Measurements from ENCODE around the gene AKIP1. TPM values are rescaled to one million over a fixed set of nuclear protein-coding genes. Genes with fewer than 3 reads are reported as not detected.

The AKIP1 gene
- total RNA-seq, 1 experiment from 2014 or later = 29.5 TPM

- H3K27me3 ChIP-seq (ENCODE audit: low read length) = no peaks in the 10 kb centered on the region
- peak; percentile 37 for ATAC-seq
Observed at GRCh38 chr11:8959546-8960166, 48.7 kb downstream of the AKIP1 start.

GRCh38 chr11:8961401-8961800, 50.4 kb downstream of the AKIP1 start:
- TF ChIP-seq EZH2phosphoT487 (IDR thresholded peaks at IDR 0.05; ENCODE audit: borderline replicate concordance, low read length) = no peak
- no peak for TF ChIP-seq EZH2 (IDR thresholded peaks at IDR 0.05; ENCODE audit: low read length, unreplicated experiment)
- no peak for TF ChIP-seq CTCF (conservative IDR thresholded peaks at IDR 0.05; ENCODE audit: low read depth, low read length)
- Histone ChIP-seq H3K4me1 (ENCODE audit: insufficient read depth, low read length) (peaks cover 31% of the 10 kb centered on the region), H3K36me3 (ENCODE audit: low read depth, low read length) (no peaks in the 10 kb centered on the region), H3K4me3 (ENCODE audit: low read length) (no peak overlapping the region), H3K27me3 (ENCODE audit: low read length) (no peaks in the 10 kb centered on the region), H3K9ac (ENCODE audit: low read length) (no peak overlapping the region), H3K79me2 (ENCODE audit: low read length) (peaks cover 62% of the 10 kb centered on the region), H3K4me2 (ENCODE audit: low read length) (no peak overlapping the region), H2AFZ (ENCODE audit: low read length) (no peak overlapping the region), H3K9me2 (replicated peaks; ENCODE audit: low read length) (no peaks in the 10 kb centered on the region), H4K20me1 (ENCODE audit: low read length) (no peaks in the 10 kb centered on the region), H3K27ac (ENCODE audit: low read length) (no peak overlapping the region), H3F3A (ENCODE audit: low read length, unreplicated experiment) (no peaks in the 10 kb centered on the region), H3K9me3 (ENCODE audit: low read length) (no peaks in the 10 kb centered on the region)
- no TSS peak for BruUV-seq (replicated peaks)
- ChIA-PET POLR2A (ENCODE audit: unreplicated experiment) (no interaction called here), CTCF (interaction anchor here (0.6 kb wide), 1 partner anchor 980 kb away, joined by 3 read pairs; no protein-coding TSS in a partner anchor)
- ATAC-seq = no peak
- intact Hi-C loops (cut with micrococcal nuclease) = loop anchor here (5.0 kb wide), 1 partner anchor 176 kb away; no protein-coding TSS in a partner anchor
- DNase-seq = no peak

More at GRCh38 chr11:8959546-8960166, 48.7 kb downstream of the AKIP1 start:
- Histone ChIP-seq H3K9ac (ENCODE audit: low read length) (no peak overlapping the region), H3K4me2 (ENCODE audit: low read length) (peak overlapping the region; percentile 23; the same call in 1 of the 2 replicates), H3K9me2 (replicated peaks; ENCODE audit: low read length) (no peaks in the 10 kb centered on the region), H3K36me3 (ENCODE audit: low read depth, low read length) (no peaks in the 10 kb centered on the region), H3F3A (ENCODE audit: low read length, unreplicated experiment) (no peaks in the 10 kb centered on the region), H3K9me3 (ENCODE audit: low read length) (no peaks in the 10 kb centered on the region), H3K4me3 (ENCODE audit: low read length) (no peak overlapping the region), H3K4me1 (ENCODE audit: insufficient read depth, low read length) (peaks cover 26% of the 10 kb centered on the region), H2AFZ (ENCODE audit: low read length) (no peak overlapping the region), H3K27ac (ENCODE audit: low read length) (no peak overlapping the region), H3K79me2 (ENCODE audit: low read length) (peaks cover 62% of the 10 kb centered on the region), H4K20me1 (ENCODE audit: low read length) (no peaks in the 10 kb centered on the region)
- intact Hi-C loops (cut with micrococcal nuclease) = loop anchor here (1.0 to 5.0 kb wide), 4 partner anchors 45 to 178 kb away; a partner anchor contains a TSS
- DNase-seq = peak; percentile 73
- CTCF ChIA-PET = interaction anchor here (0.6 to 1.6 kb wide), 9 partner anchors 44 to 271 kb away, joined by 3 to 8 read pairs (median 3); a partner anchor contains a TSS
- TF ChIP-seq EZH2 (IDR thresholded peaks at IDR 0.05; ENCODE audit: low read length, unreplicated experiment) = no peak
- peak; percentile 74 for TF ChIP-seq CTCF (conservative IDR thresholded peaks at IDR 0.05; ENCODE audit: low read depth, low read length)
- POLR2A ChIA-PET (ENCODE audit: unreplicated experiment) = interaction anchor here (0.6 kb wide), 1 partner anchor 150 kb away, joined by 5 read pairs; no protein-coding TSS in a partner anchor
- no TSS peak for BruUV-seq (replicated peaks)

GRCh38 chr11:8962841-8963240, 51.9 kb downstream of the AKIP1 start:
- Histone ChIP-seq H3K4me2 (ENCODE audit: low read length) (peak overlapping the region; percentile 89), H3K4me1 (ENCODE audit: insufficient read depth, low read length) (peaks cover 31% of the 10 kb centered on the region), H3K27ac (ENCODE audit: low read length) (no peak overlapping the region), H3K79me2 (ENCODE audit: low read length) (peaks cover 54% of the 10 kb centered on the region), H2AFZ (ENCODE audit: low read length) (no peak overlapping the region), H3K9ac (ENCODE audit: low read length) (peak overlapping the region; percentile 98), H3K4me3 (ENCODE audit: low read length) (peak overlapping the region; percentile 93), H3K9me3 (ENCODE audit: low read length) (no peaks in the 10 kb centered on the region), H4K20me1 (ENCODE audit: low read length) (no peaks in the 10 kb centered on the region), H3K27me3 (ENCODE audit: low read length) (no peaks in the 10 kb centered on the region), H3K9me2 (replicated peaks; ENCODE audit: low read length) (no peaks in the 10 kb centered on the region), H3F3A (ENCODE audit: low read length, unreplicated experiment) (no peaks in the 10 kb centered on the region), H3K36me3 (ENCODE audit: low read depth, low read length) (no peaks in the 10 kb centered on the region)
- CTCF ChIA-PET = no interaction called here
- ATAC-seq (no peak), DNase-seq (no peak)
- TF ChIP-seq EZH2 (IDR thresholded peaks at IDR 0.05; ENCODE audit: low read length, unreplicated experiment) (no peak), EZH2phosphoT487 (IDR thresholded peaks at IDR 0.05; ENCODE audit: borderline replicate concordance, low read length) (no peak)
- POLR2A ChIA-PET (ENCODE audit: unreplicated experiment) = no interaction called here
- BruUV-seq (replicated peaks) = no TSS peak
- intact Hi-C loops (cut with micrococcal nuclease) = loop anchor here (5.0 kb wide), 1 partner anchor 174 kb away; no protein-coding TSS in a partner anchor

Measured in PC-3 (cell line).